GM12872 (cell line): ENCODE measurements around the gene MAML1.

Experiments
- TF ChIP-seq, protein P1 (sequence below): IDR thresholded peaks from 3 replicates; pipeline ENCODE4 v1.5.1; 2011; ENCODE audit warnings: low read depth, mild to moderate bottlenecking, low read length, moderate library complexity; ENCODE audit not compliant: insufficient read depth

MAML1 gene

DNA sequence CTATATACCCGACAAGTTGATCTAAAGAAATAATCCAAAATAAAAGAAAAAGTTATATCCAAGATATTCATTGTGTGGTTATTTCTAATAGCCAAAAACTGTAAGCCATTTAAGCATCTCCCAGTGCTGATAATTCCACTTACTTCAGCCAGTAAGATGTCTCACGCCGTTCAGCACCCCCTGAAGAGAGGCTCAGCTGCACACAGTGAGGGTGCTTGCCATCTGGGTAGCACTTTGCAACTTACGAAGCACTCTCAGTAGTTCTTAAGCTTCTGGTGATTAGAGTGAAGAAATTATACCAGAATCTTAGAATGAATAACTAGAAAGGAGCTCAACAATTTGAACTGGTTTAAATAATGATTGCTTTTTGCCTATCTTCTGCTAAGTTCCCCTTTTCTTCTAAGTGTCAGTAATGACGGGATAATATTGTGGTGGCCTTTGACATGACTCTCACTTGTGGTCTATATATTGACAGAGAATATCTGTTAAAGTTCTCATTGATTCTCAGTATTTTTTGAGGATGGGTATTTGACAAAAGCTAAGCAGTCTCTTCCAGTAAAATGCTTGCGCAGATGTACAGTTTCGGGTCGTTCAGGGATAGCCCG is 35.0 kb downstream of the MAML1 start:
- TF ChIP-seq, protein P1, sequence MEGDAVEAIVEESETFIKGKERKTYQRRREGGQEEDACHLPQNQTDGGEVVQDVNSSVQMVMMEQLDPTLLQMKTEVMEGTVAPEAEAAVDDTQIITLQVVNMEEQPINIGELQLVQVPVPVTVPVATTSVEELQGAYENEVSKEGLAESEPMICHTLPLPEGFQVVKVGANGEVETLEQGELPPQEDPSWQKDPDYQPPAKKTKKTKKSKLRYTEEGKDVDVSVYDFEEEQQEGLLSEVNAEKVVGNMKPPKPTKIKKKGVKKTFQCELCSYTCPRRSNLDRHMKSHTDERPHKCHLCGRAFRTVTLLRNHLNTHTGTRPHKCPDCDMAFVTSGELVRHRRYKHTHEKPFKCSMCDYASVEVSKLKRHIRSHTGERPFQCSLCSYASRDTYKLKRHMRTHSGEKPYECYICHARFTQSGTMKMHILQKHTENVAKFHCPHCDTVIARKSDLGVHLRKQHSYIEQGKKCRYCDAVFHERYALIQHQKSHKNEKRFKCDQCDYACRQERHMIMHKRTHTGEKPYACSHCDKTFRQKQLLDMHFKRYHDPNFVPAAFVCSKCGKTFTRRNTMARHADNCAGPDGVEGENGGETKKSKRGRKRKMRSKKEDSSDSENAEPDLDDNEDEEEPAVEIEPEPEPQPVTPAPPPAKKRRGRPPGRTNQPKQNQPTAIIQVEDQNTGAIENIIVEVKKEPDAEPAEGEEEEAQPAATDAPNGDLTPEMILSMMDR: no peak

DNA sequence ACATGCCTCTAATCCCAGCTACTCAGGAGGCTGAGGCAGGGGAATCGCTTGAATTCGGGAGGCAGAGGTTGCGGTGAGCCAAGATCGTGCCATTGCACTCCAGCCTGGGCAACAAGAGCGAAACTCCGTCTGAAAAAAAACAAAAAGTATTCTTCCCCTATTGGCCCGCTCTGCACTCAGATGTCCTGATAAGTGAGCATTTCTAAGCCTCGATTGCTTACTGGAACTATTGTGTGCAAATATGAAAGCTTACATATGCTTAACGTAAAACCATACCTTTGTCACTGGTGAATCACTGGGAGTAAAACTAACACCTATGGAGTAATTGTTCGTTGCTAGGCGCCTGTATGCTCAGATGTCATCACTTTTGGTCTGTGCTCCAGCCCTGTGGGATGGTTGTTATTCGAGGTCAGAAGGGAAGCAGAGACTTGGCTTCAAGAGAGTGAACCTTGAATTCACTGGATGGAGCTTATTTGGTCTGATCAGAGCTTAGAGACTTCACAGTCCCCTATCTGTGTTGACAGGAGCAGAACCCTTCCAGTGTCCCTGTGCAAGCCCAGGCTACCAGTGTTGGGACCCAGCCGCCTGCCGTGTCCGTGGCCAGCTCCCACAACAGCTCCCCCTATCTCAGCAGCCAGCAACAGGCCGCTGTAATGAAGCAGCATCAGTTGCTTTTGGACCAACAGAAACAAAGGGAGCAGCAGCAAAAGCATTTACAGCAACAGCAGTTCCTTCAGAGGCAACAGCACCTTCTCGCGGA is 35.9 kb downstream of the MAML1 start:
- TF ChIP-seq, protein P1: no peak

DNA sequence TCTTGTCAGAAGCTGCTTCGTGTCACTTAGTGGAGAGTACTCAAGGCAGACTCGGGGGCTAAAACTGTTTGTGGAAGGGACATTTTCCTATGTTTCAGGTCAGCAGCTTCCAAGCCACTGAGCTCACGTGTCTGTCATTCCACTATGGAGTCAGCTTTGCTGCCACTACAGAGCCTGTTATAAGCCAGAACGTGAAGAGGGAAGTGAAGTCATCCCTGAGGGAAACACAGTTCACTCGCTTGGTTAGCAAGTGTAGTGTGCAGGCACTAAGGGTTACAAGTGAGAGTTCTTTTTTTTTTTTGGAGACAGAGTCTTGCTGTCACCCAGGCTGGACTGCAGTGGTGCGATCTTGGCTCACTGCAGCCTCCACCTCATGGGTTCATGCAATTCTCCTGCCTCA is 36.6 kb downstream of the MAML1 start:
- TF ChIP-seq, protein P1: no peak

DNA sequence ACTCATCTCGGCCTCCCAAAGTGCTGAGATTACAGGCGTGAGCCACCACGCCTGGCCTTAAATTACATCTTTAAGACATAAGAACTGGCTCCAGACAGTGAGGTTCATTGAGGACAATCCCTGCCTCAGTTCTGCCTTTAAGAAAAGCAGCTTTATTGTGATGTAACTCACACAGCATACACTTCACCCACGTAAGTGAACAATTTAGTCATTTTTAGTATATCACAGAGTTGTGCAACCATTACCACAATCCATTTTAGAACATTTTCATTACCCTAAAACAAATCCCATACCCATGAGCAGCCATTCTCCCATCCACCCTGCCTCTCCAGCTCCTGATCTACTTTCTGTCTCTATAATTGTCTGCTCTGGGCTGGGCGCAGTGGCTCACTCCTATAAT is 37.2 kb downstream of the MAML1 start:
- TF ChIP-seq, protein P1: no peak

DNA sequence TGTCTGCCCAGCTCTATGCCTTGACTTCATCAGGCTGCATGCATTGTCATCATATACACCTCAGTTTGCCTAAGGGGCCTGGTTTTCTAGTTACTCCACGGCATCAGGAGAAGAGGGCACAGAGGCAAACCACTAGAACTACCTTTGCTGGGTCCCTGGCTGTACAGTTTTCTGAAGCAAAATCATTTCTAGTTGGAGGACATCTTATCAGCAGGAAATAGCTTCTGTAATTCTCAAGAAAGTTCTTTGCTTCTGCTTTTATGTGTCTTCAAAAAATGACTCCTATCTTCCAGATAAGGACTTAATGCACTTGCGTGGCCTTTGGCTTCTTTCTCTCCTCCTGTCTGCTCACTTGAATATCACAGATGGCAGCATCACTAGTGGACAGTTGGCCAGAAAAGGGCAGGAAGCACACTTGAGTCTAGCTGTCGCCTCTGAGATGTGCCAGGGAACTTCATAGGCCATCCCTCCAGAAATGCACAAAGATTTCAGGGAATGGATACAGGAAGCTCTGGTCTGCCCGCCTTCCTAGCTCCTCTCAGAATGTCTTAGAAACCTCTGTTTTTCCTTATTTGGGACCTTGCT is 38.8 kb downstream of the MAML1 start:
- TF ChIP-seq, protein P1: no peak

DNA sequence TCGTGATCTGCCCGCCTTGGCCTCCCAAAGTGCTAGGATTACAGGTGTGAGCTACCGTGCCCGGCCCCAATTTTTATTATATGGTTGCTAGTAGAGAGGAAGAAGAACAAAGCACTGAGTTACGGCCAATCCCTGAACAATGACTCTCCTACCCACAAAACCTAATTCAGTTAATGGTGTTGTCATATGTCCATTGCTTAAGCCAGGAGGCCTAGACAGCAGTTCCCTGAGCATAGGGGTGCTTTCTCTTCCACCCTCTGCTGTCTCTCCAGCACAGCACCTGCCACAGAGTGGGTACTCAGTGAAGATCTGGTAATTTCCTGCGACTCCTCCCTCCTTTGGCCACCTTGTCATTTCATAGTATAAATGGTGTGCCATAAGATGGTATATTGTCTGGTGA is 39.7 kb downstream of the MAML1 start:
- TF ChIP-seq, protein P1: no peak

DNA sequence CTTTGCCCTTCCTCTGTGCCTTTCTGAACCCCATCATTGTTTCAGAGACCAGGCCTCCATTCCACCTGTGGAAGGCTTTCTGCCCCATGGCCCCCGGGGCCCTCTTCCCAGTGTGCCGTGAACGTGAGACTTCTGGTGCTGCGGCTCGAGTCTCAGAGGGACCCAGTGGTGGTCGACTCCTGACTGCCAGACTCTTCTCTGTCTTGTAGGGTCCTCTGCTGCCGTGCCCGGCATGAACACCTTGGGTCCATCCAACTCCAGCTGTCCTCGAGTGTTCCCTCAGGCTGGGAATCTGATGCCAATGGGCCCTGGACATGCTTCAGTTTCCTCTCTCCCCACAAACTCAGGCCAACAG is 41.0 kb downstream of the MAML1 start:
- TF ChIP-seq, protein P1: no peak
